ENCODE data around the gene PLCB4. TPM values are rescaled to one million over a fixed set of nuclear protein-coding genes. Genes with fewer than 3 reads are reported as not detected.

Gene PLCB4
- total RNA-seq, 1 experiment from 2014 or later, result 14.9 TPM

DNA sequence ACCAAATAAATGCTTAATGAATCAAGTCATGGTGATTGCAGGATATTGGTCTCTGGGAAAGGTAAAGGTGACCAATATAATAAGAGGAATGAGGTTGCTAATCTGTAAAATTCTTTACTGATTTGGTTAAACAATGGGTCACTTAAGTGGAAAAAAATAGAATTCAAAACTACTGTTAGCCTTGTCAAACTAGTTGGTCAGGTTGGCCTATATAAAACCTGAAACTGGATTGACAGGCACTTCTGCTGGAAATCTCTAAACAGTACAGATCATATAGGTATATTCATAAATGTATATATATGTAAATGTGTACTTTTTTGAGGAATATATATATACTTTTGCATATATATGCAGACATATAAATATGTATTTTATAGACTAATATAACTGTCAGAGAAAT, 19.7 kb downstream of the PLCB4 start:
- H3K9me3 ChIP-seq (ENCODE audit: insufficient read depth, low read depth), result no peaks in the 10 kb centered on the region
- peak overlapping the region; percentile 62 for H3K4me2 ChIP-seq
- BruUV-seq (replicated peaks), result no TSS peak
- no peaks in the 10 kb centered on the region for H4K20me1 ChIP-seq (ENCODE audit: insufficient read depth)
- H3K79me2 ChIP-seq (ENCODE audit: low read depth), result no peaks in the 10 kb centered on the region
- H3K4me1 ChIP-seq (replicated peaks; ENCODE audit: insufficient read depth), result peaks cover 21% of the 10 kb centered on the region
- H3K4me3 ChIP-seq, result no peak overlapping the region
- peak overlapping the region; percentile 49 for H3K27ac ChIP-seq
- no peak overlapping the region for H2AFZ ChIP-seq
- DNase-seq, result peak in 1 of 2 experiments; percentile 76
- ChIA-PET CTCF (no interaction called here), POLR2A (ENCODE audit: unreplicated experiment) (no interaction called here)
- no peaks in the 10 kb centered on the region for H3K9me2 ChIP-seq (ENCODE audit: insufficient read depth)
- TF ChIP-seq EZH2 (IDR thresholded peaks at IDR 0.05; ENCODE audit: low read depth), result no peak
- intact Hi-C loops (cut with micrococcal nuclease; ENCODE audit: unreplicated experiment), result no loop called here
- no peaks in the 10 kb centered on the region for H3K27me3 ChIP-seq (ENCODE audit: insufficient read depth, low read depth)
- 0 out of 2 replicates have a peak, but pooled peaks cover 14% of the 10 kb centered on the region for H3F3A ChIP-seq (ENCODE audit: insufficient read depth, low read depth)
- H3K36me3 ChIP-seq (ENCODE audit: low read depth), result no peaks in the 10 kb centered on the region

DNA sequence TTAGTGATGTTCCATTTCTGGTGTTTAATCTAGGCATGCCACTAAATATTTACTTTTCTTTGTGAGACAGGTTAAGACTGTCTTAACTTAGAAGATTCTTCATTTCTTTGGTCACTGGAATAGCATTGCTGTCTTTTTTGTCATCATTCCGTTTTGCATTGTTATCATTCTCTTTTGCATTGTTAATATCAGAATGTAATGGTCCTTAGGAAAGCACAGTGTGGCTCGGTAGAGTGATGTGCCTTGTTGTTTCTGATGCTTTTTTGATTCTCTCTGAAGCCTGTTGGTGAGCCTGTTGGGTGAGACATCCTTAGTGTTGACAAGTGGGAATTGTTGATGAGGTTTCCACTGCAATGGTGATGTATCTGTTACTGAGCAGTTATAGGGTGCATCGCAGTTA, 23.2 kb downstream of the PLCB4 start:
- Histone ChIP-seq H3K9me3 (ENCODE audit: insufficient read depth, low read depth) (no peaks in the 10 kb centered on the region), H3F3A (ENCODE audit: insufficient read depth, low read depth) (0 out of 2 replicates have a peak, but pooled peaks cover 14% of the 10 kb centered on the region), H3K36me3 (ENCODE audit: low read depth) (no peaks in the 10 kb centered on the region), H3K27me3 (ENCODE audit: insufficient read depth, low read depth) (no peaks in the 10 kb centered on the region), H3K27ac (no peak overlapping the region), H3K4me3 (no peak overlapping the region), H3K9me2 (ENCODE audit: insufficient read depth) (no peaks in the 10 kb centered on the region), H3K4me2 (no peak overlapping the region), H3K79me2 (ENCODE audit: low read depth) (no peaks in the 10 kb centered on the region), H2AFZ (no peak overlapping the region), H3K4me1 (replicated peaks; ENCODE audit: insufficient read depth) (peaks cover 21% of the 10 kb centered on the region), H4K20me1 (ENCODE audit: insufficient read depth) (no peaks in the 10 kb centered on the region)
- intact Hi-C loops (cut with micrococcal nuclease; ENCODE audit: unreplicated experiment), result no loop called here
- DNase-seq, result no peak
- ChIA-PET POLR2A (ENCODE audit: unreplicated experiment) (no interaction called here), CTCF (no interaction called here)
- TF ChIP-seq EZH2 (IDR thresholded peaks at IDR 0.05; ENCODE audit: low read depth), result no peak
- TF ChIP-seq, protein P1, sequence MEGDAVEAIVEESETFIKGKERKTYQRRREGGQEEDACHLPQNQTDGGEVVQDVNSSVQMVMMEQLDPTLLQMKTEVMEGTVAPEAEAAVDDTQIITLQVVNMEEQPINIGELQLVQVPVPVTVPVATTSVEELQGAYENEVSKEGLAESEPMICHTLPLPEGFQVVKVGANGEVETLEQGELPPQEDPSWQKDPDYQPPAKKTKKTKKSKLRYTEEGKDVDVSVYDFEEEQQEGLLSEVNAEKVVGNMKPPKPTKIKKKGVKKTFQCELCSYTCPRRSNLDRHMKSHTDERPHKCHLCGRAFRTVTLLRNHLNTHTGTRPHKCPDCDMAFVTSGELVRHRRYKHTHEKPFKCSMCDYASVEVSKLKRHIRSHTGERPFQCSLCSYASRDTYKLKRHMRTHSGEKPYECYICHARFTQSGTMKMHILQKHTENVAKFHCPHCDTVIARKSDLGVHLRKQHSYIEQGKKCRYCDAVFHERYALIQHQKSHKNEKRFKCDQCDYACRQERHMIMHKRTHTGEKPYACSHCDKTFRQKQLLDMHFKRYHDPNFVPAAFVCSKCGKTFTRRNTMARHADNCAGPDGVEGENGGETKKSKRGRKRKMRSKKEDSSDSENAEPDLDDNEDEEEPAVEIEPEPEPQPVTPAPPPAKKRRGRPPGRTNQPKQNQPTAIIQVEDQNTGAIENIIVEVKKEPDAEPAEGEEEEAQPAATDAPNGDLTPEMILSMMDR (conservative IDR thresholded peaks at IDR 0.05), result no peak
- BruUV-seq (replicated peaks), result no TSS peak

DNA sequence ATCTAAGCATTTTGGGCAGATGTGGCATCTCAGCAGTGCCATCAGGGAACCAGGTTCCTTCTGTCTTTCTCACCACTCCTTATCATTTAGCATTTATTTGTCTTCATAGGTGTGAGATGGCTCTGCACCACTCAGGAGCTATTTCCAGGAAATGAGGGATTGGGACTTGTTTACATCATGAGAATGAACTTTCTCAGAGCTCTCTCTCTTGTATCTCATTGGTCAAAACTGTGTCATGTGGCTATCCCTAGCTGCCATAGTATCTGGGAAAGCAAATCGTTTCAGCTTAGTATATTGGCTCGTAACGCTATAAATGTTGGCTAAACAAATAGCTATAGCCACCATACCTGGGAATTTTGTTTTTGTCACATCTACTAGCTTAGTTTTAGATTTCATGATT, 23.8 kb downstream of the PLCB4 start:
- H3K79me2 ChIP-seq (ENCODE audit: low read depth), result no peaks in the 10 kb centered on the region
- CTCF ChIA-PET, result no interaction called here
- 0 out of 2 replicates have a peak, but pooled peaks cover 9% of the 10 kb centered on the region for H3F3A ChIP-seq (ENCODE audit: insufficient read depth, low read depth)
- no peak overlapping the region for H3K27ac ChIP-seq
- POLR2A ChIA-PET (ENCODE audit: unreplicated experiment), result no interaction called here
- no peaks in the 10 kb centered on the region for H3K36me3 ChIP-seq (ENCODE audit: low read depth)
- no TSS peak for BruUV-seq (replicated peaks)
- no peaks in the 10 kb centered on the region for H3K9me2 ChIP-seq (ENCODE audit: insufficient read depth)
- H2AFZ ChIP-seq, result no peak overlapping the region
- intact Hi-C loops (cut with micrococcal nuclease; ENCODE audit: unreplicated experiment), result no loop called here
- no peaks in the 10 kb centered on the region for H3K9me3 ChIP-seq (ENCODE audit: insufficient read depth, low read depth)
- TF ChIP-seq EZH2 (IDR thresholded peaks at IDR 0.05; ENCODE audit: low read depth), result no peak
- TF ChIP-seq, protein P1 (conservative IDR thresholded peaks at IDR 0.05), result no peak
- H3K4me2 ChIP-seq, result no peak overlapping the region
- H3K4me3 ChIP-seq, result no peak overlapping the region
- DNase-seq, result no peak
- peaks cover 16% of the 10 kb centered on the region for H3K4me1 ChIP-seq (replicated peaks; ENCODE audit: insufficient read depth)
- no peaks in the 10 kb centered on the region for H3K27me3 ChIP-seq (ENCODE audit: insufficient read depth, low read depth)
- H4K20me1 ChIP-seq (ENCODE audit: insufficient read depth), result no peaks in the 10 kb centered on the region

All from PC-9 (cell line).